Mesenchymal stem cell (in vitro differentiated cells and primary cell): Measurements from ENCODE around the gene SST. TPM values are rescaled to one million over a fixed set of nuclear protein-coding genes. Genes with fewer than 3 reads are reported as not detected.
A peak's percentile ranks its signal among the peaks of the same experiment; 100 is the strongest.

Source experiments
- DNase-seq: peaks from one replicate; pipeline ENCODE4 v3.0.0-alpha.2; 2013
- H2AFZ ChIP-seq: one replicate; pipeline ENCODE4 v1.6.1; 2013; ENCODE audit warnings: low read depth, mild to moderate bottlenecking, control low read depth, inconsistent platforms, low read length, moderate library complexity
- H2AK5ac ChIP-seq: 2 replicates; pipeline ENCODE4 v1.6.1; 2013; ENCODE audit warnings: low read length, moderate library complexity, mild to moderate bottlenecking, inconsistent platforms; ENCODE audit not compliant: severe bottlenecking
- H2BK120ac ChIP-seq: one replicate; pipeline ENCODE4 v1.6.1; 2013; ENCODE audit warnings: low read depth, mild to moderate bottlenecking, inconsistent platforms, low read length, moderate library complexity
- H2BK12ac ChIP-seq, 2 experiments: one replicate each; pipeline ENCODE4 v1.6.1; 2013; ENCODE audit warnings: inconsistent platforms in 2 of 2, low read length in 2 of 2, mild to moderate bottlenecking in 2 of 2, moderate library complexity in 2 of 2, control low read depth in 1 of 2
- H2BK15ac ChIP-seq: one replicate; pipeline ENCODE4 v1.6.1; 2013; ENCODE audit warnings: mild to moderate bottlenecking, low read depth, inconsistent platforms; ENCODE audit not compliant: poor library complexity, severe bottlenecking
- H2BK5ac ChIP-seq: 2 replicates; pipeline ENCODE4 v1.6.1; 2013; ENCODE audit warnings: low read depth, mild to moderate bottlenecking, low read length, control low read depth, inconsistent platforms; ENCODE audit not compliant: poor library complexity, severe bottlenecking
- H3K14ac ChIP-seq, 2 experiments: one replicate each; pipeline ENCODE4 v1.6.1; 2013; ENCODE audit warnings: inconsistent platforms in 2 of 2, low read length in 2 of 2, control low read depth in 1 of 2, mild to moderate bottlenecking in 1 of 2, moderate library complexity in 1 of 2
- H3K18ac ChIP-seq, 2 experiments: one replicate each; pipeline ENCODE4 v1.6.1; 2013; ENCODE audit warnings: inconsistent platforms in 2 of 2, low read length in 2 of 2, control low read depth in 1 of 2, low read depth in 1 of 2, mild to moderate bottlenecking in 1 of 2
- H3K23ac ChIP-seq, 2 experiments: one replicate each; pipeline ENCODE4 v1.6.1; 2013; ENCODE audit warnings: inconsistent platforms in 2 of 2, low read length in 2 of 2, mild to moderate bottlenecking in 2 of 2, moderate library complexity in 2 of 2, control low read depth in 1 of 2
- H3K27ac ChIP-seq: 2 replicates; pipeline ENCODE4 v1.5.1; 2013; ENCODE audit warnings: mild to moderate bottlenecking, moderate library complexity, low read length, control low read depth, inconsistent platforms; ENCODE audit not compliant: poor library complexity, severe bottlenecking
- H3K27me3 ChIP-seq, 2 experiments: 2 replicates each; pipeline versions ENCODE4 v1.6.1 to v1.7.0; 2013; ENCODE audit warnings: low read length in 2 of 2, mild to moderate bottlenecking in 2 of 2, moderate library complexity in 2 of 2, control low read depth in 1 of 2, inconsistent platforms in 1 of 2; ENCODE audit not compliant: control insufficient read depth in 1 of 2, insufficient read depth in 1 of 2
- H3K36me3 ChIP-seq, 2 experiments: 2 replicates each; pipeline versions ENCODE4 v1.6.1 to v1.7.0; 2013; ENCODE audit warnings: low read length in 2 of 2, control low read depth in 1 of 2, inconsistent platforms in 1 of 2, low read depth in 1 of 2, mild to moderate bottlenecking in 1 of 2; ENCODE audit not compliant: insufficient read depth in 2 of 2, control insufficient read depth in 1 of 2
- H3K4ac ChIP-seq, 2 experiments: one replicate each; pipeline ENCODE4 v1.6.1; 2013; ENCODE audit warnings: inconsistent platforms in 2 of 2, low read length in 2 of 2, mild to moderate bottlenecking in 2 of 2, moderate library complexity in 2 of 2, control low read depth in 1 of 2, low read depth in 1 of 2
- H3K4me1 ChIP-seq: 2 replicates; pipeline ENCODE4 v1.6.1; 2013; ENCODE audit warnings: low read depth, low read length, control low read depth; ENCODE audit not compliant: control insufficient read depth, insufficient read depth
- H3K4me2 ChIP-seq: 2 replicates; pipeline ENCODE4 v1.6.1; 2013; ENCODE audit warnings: low read length, mild to moderate bottlenecking, inconsistent platforms; ENCODE audit not compliant: poor library complexity, severe bottlenecking
- H3K4me3 ChIP-seq, 2 experiments: 2 replicates each; pipeline versions ENCODE4 v1.5.1 to v1.7.0; 2013; ENCODE audit warnings: low read length in 2 of 2, mild to moderate bottlenecking in 2 of 2, control low read depth in 1 of 2, low read depth in 1 of 2; ENCODE audit not compliant: insufficient read depth in 1 of 2
- H3K79me1 ChIP-seq: replicated peaks from 2 replicates; pipeline ENCODE4 v1.6.1; 2013; ENCODE audit warnings: mild to moderate bottlenecking, control low read depth, low read length, inconsistent platforms; ENCODE audit not compliant: poor library complexity, severe bottlenecking
- H3K9ac ChIP-seq: 2 replicates; pipeline ENCODE4 v1.7.0; 2013; ENCODE audit warnings: mild to moderate bottlenecking, low read length, moderate library complexity
- H3K9me3 ChIP-seq: 2 replicates; pipeline ENCODE4 v1.7.0; 2013; ENCODE audit warnings: mild to moderate bottlenecking, low read length; ENCODE audit not compliant: control insufficient read depth
- H4K8ac ChIP-seq: one replicate; pipeline ENCODE4 v1.6.1; 2013; ENCODE audit warnings: inconsistent platforms, mild to moderate bottlenecking, low read length, moderate library complexity
- H4K91ac ChIP-seq: one replicate; pipeline ENCODE4 v1.6.1; 2013; ENCODE audit warnings: mild to moderate bottlenecking, low read length, inconsistent platforms
- WGBS: methylation state at CpG from one replicate; pipeline ENCODE4 v1.1.7; 2013; ENCODE audit warnings: mixed read lengths; 5-methylcytosine and 5-hydroxymethylcytosine counted together
- polyA plus RNA-seq, 2 experiments: library from polyadenylated mRNA; stranded (reverse); fragments of 200-250 nt; gene quantifications; one replicate each; pipeline ENCODE4 v1.2.3, GENCODE V29; 2013

SST gene
- polyA plus RNA-seq (2013, experiment 1 of 2) = not detected
- polyA plus RNA-seq (2013, experiment 2 of 2) = not detected

DNA sequence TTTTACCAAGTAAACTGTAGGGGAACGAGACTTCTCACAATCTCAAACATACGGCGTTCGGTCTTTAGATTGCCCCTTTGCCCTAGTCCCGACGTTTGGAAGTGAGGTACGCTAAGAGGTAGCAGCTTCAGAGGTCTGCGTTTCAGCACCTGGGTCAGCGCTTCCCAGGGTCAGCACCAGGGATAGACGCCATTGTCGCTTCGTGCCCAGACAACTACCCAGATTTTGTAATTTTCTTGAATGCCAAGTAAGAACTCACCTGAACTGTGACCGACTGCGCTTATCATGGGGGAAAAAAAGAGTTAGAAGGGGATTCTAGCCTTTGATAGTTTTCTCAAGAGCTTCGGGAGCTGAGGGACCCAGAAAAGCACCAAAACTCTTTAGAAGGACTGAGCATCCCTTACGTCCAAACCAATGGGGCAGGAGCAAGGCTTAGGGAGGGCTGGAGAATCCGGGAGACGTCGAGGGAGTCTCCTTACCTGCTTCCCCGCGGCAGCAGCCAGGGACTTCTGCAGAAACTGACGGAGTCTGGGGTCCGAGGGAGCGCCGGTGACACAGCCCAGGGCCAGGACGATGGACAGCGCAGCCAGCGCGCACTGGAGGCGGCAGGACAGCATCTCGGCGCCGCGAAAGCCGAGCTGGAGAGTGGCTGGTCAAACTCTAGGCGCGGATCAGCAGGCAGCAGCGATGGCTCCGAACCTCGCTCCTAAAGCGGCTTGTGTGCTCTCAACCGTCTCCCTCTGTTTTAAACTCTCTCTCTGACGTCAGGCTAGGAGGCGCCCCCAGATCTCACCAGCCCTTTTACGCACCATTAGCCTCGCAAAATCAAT is at the start of gene SST:
SST (minus strand) TSS at position 720 of the 830 bp plus-strand sequence; CDS start at position 617, 103 bp downstream.
- Histone ChIP-seq H3K27ac (no peak within 1 kb of the TSS), H2BK5ac (no peak within 1 kb of the TSS), H3K4me1 (peaks cover 4% of the 10 kb centered on the region), H3K36me3 (no peaks in the 10 kb centered on the region), H2AFZ (no peak within 1 kb of the TSS), H3K4me2 (peak within 1 kb of the TSS; percentile 1), H3K23ac (no peak within 1 kb of the TSS), H3K14ac (no peak within 1 kb of the TSS), H4K8ac (no peak within 1 kb of the TSS), H3K9me3 (no peaks in the 10 kb centered on the region), H2BK15ac (no peak within 1 kb of the TSS), H3K27me3 (peaks cover 36 to 78% of the 10 kb centered on the region in 2 experiments), H3K79me1 (no peaks in the 10 kb centered on the region), H2AK5ac (no peak within 1 kb of the TSS), H2BK120ac (no peak within 1 kb of the TSS), H3K9ac (no peak within 1 kb of the TSS), H2BK12ac (no peak within 1 kb of the TSS), H3K18ac (no peak within 1 kb of the TSS), H4K91ac (no peak within 1 kb of the TSS), H3K4ac (no peak within 1 kb of the TSS), H3K4me3 (no peak within 1 kb of the TSS)
- peak; percentile 61 for DNase-seq
- WGBS = 12% methylated on average over 46 of the region's 46 CpGs

DNA sequence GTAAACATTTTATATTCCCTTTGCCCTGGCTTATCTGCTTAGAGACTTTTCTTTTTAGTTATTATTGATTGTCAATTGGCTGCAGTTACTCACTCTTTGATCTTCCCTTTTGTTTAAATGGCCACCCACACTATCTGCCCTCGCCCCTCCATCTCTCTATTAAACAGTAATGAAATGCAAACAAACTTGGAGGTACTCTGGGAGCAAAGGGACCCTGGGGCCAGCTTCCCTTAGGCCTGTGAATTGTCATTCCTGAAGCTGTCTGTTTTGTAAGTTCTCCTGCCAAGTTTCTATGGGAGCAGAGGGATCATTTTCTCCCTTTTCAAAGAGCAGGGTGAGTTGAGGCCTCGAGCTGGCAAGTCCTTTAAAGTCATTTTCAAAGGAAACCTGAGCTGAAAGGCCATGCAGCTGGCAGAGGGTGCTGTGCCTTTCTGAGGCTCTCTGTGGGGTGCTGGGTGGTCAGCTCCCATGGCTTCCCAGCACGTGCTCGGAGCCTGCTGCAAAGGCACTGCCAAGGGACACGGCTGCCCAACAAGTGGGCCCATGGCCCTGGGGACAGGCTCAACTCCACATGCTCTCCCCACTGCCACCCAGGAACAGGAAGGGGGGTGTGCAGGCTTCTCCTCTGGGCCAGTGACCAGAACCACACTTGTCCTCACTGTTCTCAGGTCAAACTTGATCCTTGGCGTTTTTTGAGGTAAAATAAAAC is 49.6 kb upstream of the SST start:
- no peak overlapping the region for H2BK12ac ChIP-seq

GRCh38 chr3:187718802-187719201 is 48.6 kb upstream of the SST start:
- DNase-seq = no peak
- no peak overlapping the region for H3K18ac ChIP-seq
- no peak overlapping the region for H2AK5ac ChIP-seq
- H3K27ac ChIP-seq = no peak overlapping the region
- no peak overlapping the region for H2BK15ac ChIP-seq
- H4K8ac ChIP-seq = no peak overlapping the region
- H3K4me3 ChIP-seq = no peak overlapping the region
- no peak overlapping the region for H4K91ac ChIP-seq
- 98% methylated on average over 4 of the region's 5 CpGs for WGBS
- H3K36me3 ChIP-seq = peaks cover 13 to 37% of the 10 kb centered on the region in 2 experiments
- no peak overlapping the region for H3K4me2 ChIP-seq
- no peak overlapping the region for H2AFZ ChIP-seq
- no peak overlapping the region for H3K23ac ChIP-seq
- no peaks in the 10 kb centered on the region for H3K9me3 ChIP-seq
- H3K14ac ChIP-seq = no peak overlapping the region
- H3K4ac ChIP-seq = no peak overlapping the region
- no peak overlapping the region for H2BK12ac ChIP-seq
- no peak overlapping the region for H2BK120ac ChIP-seq
- no peaks in the 10 kb centered on the region for H3K27me3 ChIP-seq
- H3K9ac ChIP-seq = no peak overlapping the region
- H2BK5ac ChIP-seq = no peak overlapping the region
- no peaks in the 10 kb centered on the region for H3K79me1 ChIP-seq
- peaks cover 3% of the 10 kb centered on the region for H3K4me1 ChIP-seq

More for the DNA sequence above, 49.6 kb upstream of the SST start:
- no peaks in the 10 kb centered on the region for H3K9me3 ChIP-seq
- H3K18ac ChIP-seq = no peak overlapping the region
- H3K4ac ChIP-seq = no peak overlapping the region
- WGBS = 85% methylated on average over 5 of the region's 6 CpGs
- no peak overlapping the region for H2BK120ac ChIP-seq
- no peak overlapping the region for H2AK5ac ChIP-seq
- peaks cover 3% of the 10 kb centered on the region for H3K4me1 ChIP-seq
- H4K8ac ChIP-seq = no peak overlapping the region
- H3K23ac ChIP-seq = no peak overlapping the region
- H3K27ac ChIP-seq = no peak overlapping the region
- no peak overlapping the region for H3K4me2 ChIP-seq
- no peak overlapping the region for H2BK5ac ChIP-seq
- H2AFZ ChIP-seq = no peak overlapping the region
- H3K36me3 ChIP-seq = peaks cover 19 to 47% of the 10 kb centered on the region in 2 experiments
- no peaks in the 10 kb centered on the region for H3K27me3 ChIP-seq
- H3K4me3 ChIP-seq = no peak overlapping the region
- no peak overlapping the region for H3K9ac ChIP-seq
- no peak overlapping the region for H4K91ac ChIP-seq
- no peaks in the 10 kb centered on the region for H3K79me1 ChIP-seq
- H3K14ac ChIP-seq = no peak overlapping the region
- DNase-seq = no peak
- no peak overlapping the region for H2BK15ac ChIP-seq

DNA sequence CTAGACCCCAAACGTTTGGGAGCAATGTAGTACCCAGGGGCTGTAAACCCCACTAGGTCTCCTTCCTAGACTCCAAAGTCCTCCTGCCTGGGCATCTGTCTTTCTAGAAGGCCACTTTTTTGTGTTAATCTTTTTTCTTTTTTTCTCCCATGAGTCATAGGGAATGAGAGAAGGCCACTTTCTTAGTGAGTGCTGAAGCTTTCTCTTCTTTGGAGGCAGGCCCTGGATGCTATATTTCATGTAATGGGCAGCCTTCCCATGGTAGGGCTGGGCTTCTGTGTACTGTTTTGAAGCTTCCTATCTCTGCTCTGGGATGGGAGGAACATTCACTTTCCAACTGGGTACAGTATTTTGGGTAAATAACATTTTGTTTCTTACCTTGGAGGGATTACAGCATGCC is 47.4 kb upstream of the SST start:
- 100% methylated on average over 1 of the region's 1 CpG for WGBS
- H3K4me2 ChIP-seq = no peak overlapping the region

More for the DNA sequence above, 47.4 kb upstream of the SST start:
- no peaks in the 10 kb centered on the region for H3K27me3 ChIP-seq
- no peak overlapping the region for H4K91ac ChIP-seq
- no peaks in the 10 kb centered on the region for H3K79me1 ChIP-seq
- H3K14ac ChIP-seq = no peak overlapping the region
- no peak overlapping the region for H2AK5ac ChIP-seq
- no peak overlapping the region for H2BK120ac ChIP-seq
- no peak overlapping the region for H2BK12ac ChIP-seq
- no peak overlapping the region for H3K18ac ChIP-seq
- no peak overlapping the region for H3K4ac ChIP-seq
- H3K4me3 ChIP-seq = no peak overlapping the region
- H3K23ac ChIP-seq = no peak overlapping the region
- no peak overlapping the region for H3K27ac ChIP-seq
- no peak overlapping the region for H3K9ac ChIP-seq
- H2BK15ac ChIP-seq = no peak overlapping the region
- H3K36me3 ChIP-seq = peaks cover 11 to 25% of the 10 kb centered on the region in 2 experiments
- no peak overlapping the region for H2AFZ ChIP-seq
- no peak overlapping the region for H2BK5ac ChIP-seq
- H3K4me1 ChIP-seq = peaks cover 3% of the 10 kb centered on the region
- peak; percentile 18 for DNase-seq
- no peak overlapping the region for H4K8ac ChIP-seq
- H3K9me3 ChIP-seq = no peaks in the 10 kb centered on the region
